Kidney (tissue), 14 donors: ENCODE results near the gene C15orf61. TPM values are rescaled to one million over a fixed set of nuclear protein-coding genes. Genes with fewer than 3 reads are reported as not detected.

Experiments used
- DNase-seq, 5 donors: peaks; one replicate each; pipeline ENCODE4 v3.0.0-alpha.2; 2013 to 2020
- FAIRE-seq: peaks from 2 replicates; lab custom pipeline; 2012; peaks lifted over from hg19 to GRCh38; lab: Jason Lieb, UNC
- H3K27ac ChIP-seq, 2 donors: one replicate each; pipeline ENCODE4 v1.7.0; 2013; ENCODE audit warnings: low read depth in 2 of 2, low read length in 2 of 2, inconsistent platforms in 1 of 2
- H3K27me3 ChIP-seq: one replicate; pipeline ENCODE4 v1.7.1; 2013; ENCODE audit warnings: low read length, inconsistent platforms; ENCODE audit not compliant: control insufficient read depth, insufficient read depth
- H3K36me3 ChIP-seq, 3 donors: one replicate each; pipeline versions ENCODE4 v1.7.0 to v1.7.1; 2013; ENCODE audit warnings: low read length in 3 of 3, control low read depth in 1 of 3, inconsistent platforms in 1 of 3; ENCODE audit not compliant: insufficient read depth in 3 of 3, control insufficient read depth in 2 of 3
- H3K4me1 ChIP-seq, 3 donors: one replicate each; pipeline versions ENCODE4 v1.7.0 to v1.7.1; 2013; ENCODE audit warnings: low read length in 3 of 3, inconsistent platforms in 1 of 3, low read depth in 1 of 3; ENCODE audit not compliant: control insufficient read depth in 2 of 3, insufficient read depth in 2 of 3
- H3K4me3 ChIP-seq, 3 donors: one replicate each; pipeline versions ENCODE4 v1.7.0 to v1.8.1; 2013; ENCODE audit warnings: low read length in 3 of 3, control low read depth in 1 of 3, inconsistent platforms in 1 of 3
- H3K9ac ChIP-seq, 3 donors: one replicate each; pipeline versions ENCODE4 v1.7.0 to v1.7.1; 2013; ENCODE audit warnings: low read length in 3 of 3, control low read depth in 1 of 3, inconsistent platforms in 1 of 3
- H3K9me3 ChIP-seq, 3 donors: one replicate each; pipeline versions ENCODE4 v1.7.0 to v1.7.1; 2013; ENCODE audit warnings: low read length in 3 of 3, control low read depth in 1 of 3, inconsistent platforms in 1 of 3; ENCODE audit not compliant: control insufficient read depth in 2 of 3, insufficient read depth in 1 of 3
- CTCF ChIP-seq: IDR thresholded peaks from 3 replicates; pipeline ENCODE4 v1.5.1; 2012; ENCODE audit warnings: mild to moderate bottlenecking, moderate library complexity, borderline replicate concordance; ENCODE audit not compliant: insufficient read depth; ENCODE audit errors: extremely low read depth
- intact Hi-C: fragments of 100-400 bp; cut with DNase I; formaldehyde crosslinking; loops from one replicate; pipeline ENCODE4 v1.11.1; 2022
- polyA plus RNA-seq: library from polyadenylated mRNA; stranded (reverse); fragments of 350-450 nt; fragmentation: Illumina TruSeq; extraction: RNeasy Lipid Tissue Mini Kit (QIAGEN cat#74804); gene quantifications from one replicate; pipeline ENCODE4 v1.2.3, GENCODE V29; 2014; ENCODE audit warnings: low read depth, low replicate concordance; ENCODE audit not compliant: insufficient read depth
- total RNA-seq: library from RNA; stranded (reverse); fragmentation: NEBNext Ultra II Directional; extraction: Animal tissue kit (Norgen Biotek cat#: 25700); gene quantifications from one replicate; pipeline ENCODE4 v1.2.1, GENCODE V29; 2021
- donor health status: control.
- donor health status: control.
- donor health status: control.
- donor health status: control.
- donor health status: control.
- donor health status: DM: yes; HTN: yes; CAD: no.
- donor health status: Normal renal cell carcinoma (clear cell type).

C15orf61 gene
- total and polyA plus RNA-seq, 2 donors from 2014 or later, result 5.5 to 8.7 TPM

GRCh38 chr15:67531379-67531914, 10.5 kb downstream of the C15orf61 start:
- FAIRE-seq (no peak), DNase-seq (no peak)
- intact Hi-C loops, result no loop called here
- no peaks in the 10 kb centered on the region for H3K27me3 ChIP-seq
- H3K27ac ChIP-seq, result no peak overlapping the region
- H3K4me3 ChIP-seq, result no peak overlapping the region
- peaks cover 0 to 4% (median 0%) of the 10 kb centered on the region in 3 donors for H3K36me3 ChIP-seq
- no peak overlapping the region for H3K9ac ChIP-seq
- no peaks in the 10 kb centered on the region for H3K9me3 ChIP-seq
- no peak for TF ChIP-seq CTCF
- no peaks in the 10 kb centered on the region for H3K4me1 ChIP-seq

GRCh38 chr15:67533873-67534272, 12.9 kb downstream of the C15orf61 start:
- H3K9ac ChIP-seq, result no peak overlapping the region
- intact Hi-C loops, result no loop called here
- no peak for FAIRE-seq
- no peaks in the 10 kb centered on the region for H3K9me3 ChIP-seq
- no peak overlapping the region for H3K4me3 ChIP-seq
- no peaks in the 10 kb centered on the region for H3K4me1 ChIP-seq
- H3K27ac ChIP-seq, result no peak overlapping the region
- no peaks in the 10 kb centered on the region for H3K36me3 ChIP-seq
- H3K27me3 ChIP-seq, result no peaks in the 10 kb centered on the region
- TF ChIP-seq CTCF, result no peak
- no peak for DNase-seq

- Histone ChIP-seq H3K4me3 (no peak overlapping the region), H3K4me1 (no peaks in the 10 kb centered on the region), H3K9ac (no peak overlapping the region), H3K27ac (no peak overlapping the region), H3K27me3 (no peaks in the 10 kb centered on the region), H3K36me3 (no peaks in the 10 kb centered on the region), H3K9me3 (no peaks in the 10 kb centered on the region)
- FAIRE-seq, result no peak
- TF ChIP-seq CTCF, result no peak
- no peak for DNase-seq
- intact Hi-C loops, result no loop called here
These were observed 13.4 kb downstream of the C15orf61 start for GRCh38 chr15:67534360-67534759.

GRCh38 chr15:67537771-67538170, 16.8 kb downstream of the C15orf61 start:
- no peaks in the 10 kb centered on the region for H3K4me1 ChIP-seq
- no peak overlapping the region for H3K4me3 ChIP-seq
- intact Hi-C loops, result no loop called here
- FAIRE-seq (no peak), DNase-seq (no peak)
- no peaks in the 10 kb centered on the region for H3K9me3 ChIP-seq
- no peaks in the 10 kb centered on the region for H3K36me3 ChIP-seq
- H3K9ac ChIP-seq, result no peak overlapping the region
- TF ChIP-seq CTCF, result no peak
- no peaks in the 10 kb centered on the region for H3K27me3 ChIP-seq
- no peak overlapping the region for H3K27ac ChIP-seq
